Activated naive CD8-positive, alpha-beta T cell treated with anti-CD3 and anti-CD28 coated beads, Interleukin-2, amount 50 U/mL, for 16 hours (primary cell): ENCODE measurements around the gene NRXN3.
"Not testable (repeated sequence)": the region's sequence is repeated elsewhere in the genome, so short reads cannot be mapped to it uniquely, and the experiment has no call there.

ENCODE experiments used
- DNase-seq: peaks from one replicate; pipeline ENCODE4 v3.0.0-alpha.2; 2020; ENCODE audit warnings: low read depth, low spot score

The NRXN3 gene

DNA sequence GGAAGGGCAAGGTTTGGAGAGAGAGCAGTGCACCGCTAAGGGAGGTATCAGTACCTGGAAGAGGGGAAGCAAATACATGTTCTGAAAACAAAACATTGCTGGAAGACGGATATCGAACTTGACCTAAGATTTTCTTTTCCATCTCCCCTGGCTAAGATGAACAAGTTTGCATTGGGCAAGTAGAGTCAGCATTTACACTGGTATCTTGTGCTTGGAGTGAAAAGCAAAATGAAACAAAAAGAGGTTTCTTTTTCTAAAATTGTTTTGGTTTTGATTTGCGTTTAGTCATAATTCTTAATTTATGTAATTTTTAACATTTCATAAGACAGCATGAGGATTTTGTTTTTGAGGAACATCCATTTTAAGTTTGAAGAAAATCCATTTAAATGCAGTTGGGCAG lies 881.6 kb downstream of the NRXN3 start:
- no peak for DNase-seq

DNA sequence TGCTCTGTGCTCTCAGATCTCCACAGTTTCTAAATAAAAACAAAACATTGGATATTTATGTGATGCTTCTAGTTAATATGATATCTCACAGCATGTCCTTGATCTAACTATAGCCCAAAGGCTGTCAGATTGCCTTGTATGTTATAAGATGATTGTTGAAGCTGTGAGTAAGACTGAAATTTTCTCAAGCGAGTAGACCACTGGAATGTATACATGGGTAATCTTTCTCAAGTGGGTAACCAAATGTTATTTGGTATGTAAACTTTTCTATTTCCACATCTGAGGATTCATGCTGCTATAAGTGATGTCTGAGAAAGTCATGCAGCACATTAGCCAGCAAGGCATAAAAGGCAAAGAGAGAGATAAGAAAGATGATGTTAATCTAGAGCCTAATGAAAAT lies 886.7 kb downstream of the NRXN3 start:
- DNase-seq = no peak

DNA sequence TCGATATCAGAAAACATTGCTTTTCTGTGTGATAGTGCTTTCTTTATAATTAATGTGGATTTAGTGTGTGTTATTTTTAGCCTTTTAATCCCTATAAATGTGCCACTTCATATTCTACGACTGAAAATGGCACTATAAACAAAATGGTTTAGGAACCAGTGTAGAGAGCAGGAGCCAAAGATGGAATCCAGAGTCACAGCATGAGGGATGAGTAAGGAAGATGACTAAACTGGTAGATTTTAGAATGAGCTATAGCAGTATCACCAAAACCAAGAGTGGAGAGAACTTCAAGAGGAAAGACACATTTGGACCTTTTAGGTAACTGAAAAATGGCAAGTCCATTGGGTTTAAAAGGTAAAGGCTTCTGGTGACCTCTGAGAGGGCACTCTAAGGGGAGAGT lies 887.2 kb downstream of the NRXN3 start:
- no peak for DNase-seq

DNA sequence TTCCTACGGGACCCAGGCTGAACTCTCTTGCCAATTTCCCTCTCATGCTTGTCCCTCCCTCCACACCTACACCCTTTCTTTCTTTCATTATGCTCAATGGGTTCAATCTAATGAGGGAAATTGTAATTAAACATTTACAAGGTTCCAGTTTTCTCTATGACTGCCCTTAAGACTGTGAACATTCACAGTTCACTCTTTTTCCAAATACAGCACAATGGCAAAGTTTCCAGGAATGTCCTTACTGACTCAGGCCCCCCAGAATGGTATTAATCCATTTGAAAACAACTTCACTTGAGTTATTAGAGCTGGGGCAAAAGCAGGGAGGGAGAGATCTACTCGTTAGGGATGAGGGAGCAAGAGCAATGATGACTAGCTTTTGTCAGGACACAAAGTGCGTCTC lies 892.1 kb downstream of the NRXN3 start:
- DNase-seq = no peak

DNA sequence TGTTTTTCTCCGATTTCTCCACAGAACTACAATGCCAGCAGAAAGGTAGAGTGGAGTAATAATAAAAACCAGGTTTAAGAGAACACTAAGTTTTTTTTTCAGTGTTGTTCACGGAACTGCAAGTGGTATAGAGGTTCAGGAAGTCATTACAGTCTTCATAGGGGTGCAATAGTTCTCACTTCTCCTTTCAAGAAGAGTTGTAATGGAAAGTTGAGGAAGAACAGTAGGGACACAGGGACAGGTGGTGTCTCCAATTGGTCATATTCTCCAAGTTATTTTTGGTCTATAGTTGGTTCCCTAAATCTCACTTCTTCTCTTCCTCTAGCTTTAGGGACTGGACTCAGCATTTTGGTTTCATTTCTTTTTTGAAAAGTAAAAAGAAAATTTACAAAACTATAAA lies 894.0 kb downstream of the NRXN3 start:
- DNase-seq = no peak

DNA sequence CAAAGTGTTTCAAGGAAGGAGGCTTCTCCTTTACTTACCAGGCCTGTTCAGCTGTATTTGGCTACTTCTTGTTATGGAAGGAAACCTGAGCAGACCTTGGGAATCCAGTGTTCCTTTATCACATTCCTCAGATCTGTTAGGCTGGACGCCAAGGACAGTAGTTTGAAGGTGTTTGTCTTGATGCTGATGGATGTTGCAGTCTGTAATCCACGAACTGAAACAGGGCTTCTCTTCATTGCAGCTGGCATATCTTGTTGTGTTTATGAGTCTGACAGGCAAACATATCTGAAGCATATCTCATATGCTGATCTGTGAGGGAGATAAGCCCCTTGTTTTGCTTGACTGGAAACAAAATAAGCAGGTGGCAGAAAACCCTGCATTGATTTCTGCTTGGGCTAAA lies 904.3 kb downstream of the NRXN3 start:
- no peak for DNase-seq

DNA sequence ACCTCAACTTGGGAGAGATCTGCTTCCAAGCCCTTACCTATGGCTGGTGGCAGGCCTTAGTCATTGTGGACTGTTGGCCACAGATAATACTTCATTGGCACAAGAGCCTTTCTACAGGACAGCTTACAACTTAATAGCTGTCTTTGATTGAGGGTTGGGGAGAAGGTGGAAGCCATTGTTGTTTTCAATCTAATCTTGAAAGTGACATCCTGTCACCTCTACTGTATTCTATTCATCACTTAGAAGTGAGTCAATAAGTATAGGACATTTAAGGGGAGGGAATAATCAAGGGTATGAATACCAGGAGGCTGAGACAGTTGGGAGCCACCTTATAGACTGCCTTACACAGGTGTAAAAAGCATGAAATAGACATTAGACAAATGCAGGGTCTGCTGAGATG lies 906.3 kb downstream of the NRXN3 start:
- no peak for DNase-seq

DNA sequence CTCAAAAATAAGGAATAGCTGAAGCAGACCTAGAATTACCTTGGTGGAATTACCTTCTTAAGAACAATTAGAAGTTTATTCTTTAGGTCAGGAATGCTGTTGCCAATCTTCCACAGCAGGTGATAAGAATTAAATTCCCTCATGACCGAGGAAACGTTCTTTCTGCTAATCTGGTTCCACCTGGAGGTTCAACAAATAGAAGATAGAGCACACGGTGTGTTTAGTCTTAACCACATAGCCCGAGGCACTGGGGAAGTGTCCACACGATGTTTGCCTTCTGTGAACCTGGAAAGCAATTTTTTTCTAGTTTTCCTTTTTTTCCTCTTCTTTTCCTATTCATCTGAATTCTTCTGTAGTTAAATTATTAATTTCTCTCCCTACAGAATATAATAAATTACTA lies 906.9 kb downstream of the NRXN3 start:
- DNase-seq = no peak

DNA sequence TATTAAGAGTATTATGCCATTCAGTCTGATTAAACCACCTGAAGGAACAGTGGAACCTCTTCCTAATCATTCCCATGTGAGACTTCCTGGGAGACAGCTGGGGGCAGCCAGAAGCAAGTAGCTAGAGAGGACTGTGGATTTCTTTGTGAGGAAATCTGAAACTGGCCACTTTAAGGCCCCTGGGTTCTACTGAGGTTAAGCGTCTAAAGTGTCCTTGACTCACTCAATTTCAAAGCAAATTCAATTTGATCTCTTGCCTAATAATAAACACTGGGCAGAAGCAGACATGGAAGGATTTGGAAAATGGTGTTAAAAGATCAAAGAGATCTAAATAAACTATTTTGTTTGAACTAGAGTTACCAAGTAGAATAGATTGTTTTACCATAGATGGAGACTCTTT lies 909.9 kb downstream of the NRXN3 start:
- DNase-seq = no peak

DNA sequence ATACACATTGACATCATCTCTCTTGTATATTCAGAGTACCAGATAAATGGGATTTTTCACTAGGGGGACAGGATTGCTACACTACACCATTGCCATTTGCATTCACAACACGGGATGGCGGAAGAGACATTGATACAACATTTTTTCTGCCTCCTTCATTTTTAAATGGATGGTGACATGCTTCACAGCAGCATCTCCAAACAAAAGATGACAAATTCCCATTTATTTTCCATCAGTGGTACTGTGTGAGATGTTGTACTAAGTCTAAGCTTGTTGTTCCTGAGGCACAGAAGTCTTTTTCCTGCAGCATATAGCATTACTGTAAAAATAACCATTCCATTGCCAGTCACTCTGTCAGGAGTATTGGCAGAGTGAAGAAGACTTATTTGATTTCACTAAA lies 912.7 kb downstream of the NRXN3 start:
- no peak for DNase-seq

DNA sequence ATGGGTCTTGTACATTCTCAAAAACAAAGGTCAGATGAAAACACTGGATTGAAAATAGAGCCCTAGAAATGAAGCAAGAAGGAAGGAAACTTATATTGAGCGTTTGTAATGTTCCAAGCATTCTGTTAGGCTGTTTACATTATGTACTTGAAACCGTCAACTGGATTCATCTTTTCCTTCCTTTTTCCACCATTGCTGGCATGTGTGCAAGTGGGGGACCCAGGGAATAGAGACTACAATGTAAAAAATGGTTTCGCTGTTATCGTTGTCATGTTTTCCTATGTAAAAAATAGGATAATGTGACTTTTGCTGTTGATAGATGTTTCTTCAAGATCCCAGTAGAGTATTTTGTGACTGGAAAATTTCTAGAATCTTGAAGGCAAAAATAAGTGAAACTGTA lies 913.2 kb downstream of the NRXN3 start:
- DNase-seq = no peak

DNA sequence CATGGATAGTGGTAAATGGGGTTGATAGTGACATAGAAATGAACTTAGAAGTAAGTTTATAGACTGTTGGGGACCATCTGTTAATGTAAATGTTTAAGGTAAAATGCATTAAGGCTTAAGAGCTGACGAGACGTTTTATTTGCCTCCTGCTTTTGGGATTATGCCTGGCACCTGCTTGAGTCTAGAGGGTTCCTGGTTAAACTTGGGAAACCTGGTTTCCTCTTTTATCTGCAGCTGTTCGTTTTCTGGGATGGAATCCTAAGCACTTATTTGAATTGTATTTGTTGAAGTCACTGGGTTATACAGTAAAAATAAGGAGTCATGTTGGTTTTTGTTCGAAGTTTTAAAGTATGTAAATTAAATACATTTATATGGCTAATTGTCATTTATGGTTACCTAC lies 914.7 kb downstream of the NRXN3 start:
- DNase-seq = no peak

DNA sequence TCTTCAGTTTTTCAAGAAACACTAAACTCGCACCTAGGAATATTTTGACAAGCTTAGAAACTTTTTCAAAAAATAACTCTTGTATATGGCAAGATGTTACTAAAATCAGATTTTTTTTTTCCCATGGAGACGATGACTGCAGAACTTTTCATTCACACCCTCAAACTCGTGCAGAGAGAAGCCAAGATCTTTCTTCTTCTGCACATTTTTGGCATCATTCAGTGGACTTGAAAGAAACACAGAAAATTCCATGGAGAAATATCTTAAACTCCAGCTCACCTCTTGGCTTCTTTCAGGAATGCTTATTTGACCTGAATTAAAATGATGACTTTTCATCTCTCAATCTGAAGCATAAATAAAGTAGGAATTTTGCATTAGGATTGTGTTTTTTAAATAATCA lies 919.4 kb downstream of the NRXN3 start:
- DNase-seq = no peak

DNA sequence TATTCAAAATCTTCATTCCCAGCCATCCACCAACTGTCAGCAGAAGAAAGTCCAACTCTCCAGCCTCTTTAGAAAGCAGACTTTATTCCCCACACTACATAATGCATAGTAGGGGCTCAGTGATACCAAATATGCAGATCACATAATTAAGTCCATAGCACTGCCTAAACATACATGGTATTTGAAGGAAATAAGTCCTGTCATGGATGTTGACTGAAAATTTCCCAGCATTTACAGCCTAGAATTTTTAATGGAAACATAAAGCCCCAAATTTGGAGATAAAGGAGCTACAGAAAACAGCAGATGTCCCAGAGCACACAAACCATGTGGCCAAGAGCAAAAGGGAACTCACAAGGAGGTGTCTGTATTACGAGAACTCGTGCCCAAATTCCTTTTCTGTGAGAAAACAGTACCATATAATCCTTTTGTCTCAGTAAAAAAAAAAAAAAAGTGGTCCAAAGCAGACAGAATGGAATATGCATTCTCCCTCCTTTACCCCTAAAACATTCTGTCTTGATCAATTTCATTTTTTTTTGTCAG lies 920.5 kb downstream of the NRXN3 start:
- no peak for DNase-seq

DNA sequence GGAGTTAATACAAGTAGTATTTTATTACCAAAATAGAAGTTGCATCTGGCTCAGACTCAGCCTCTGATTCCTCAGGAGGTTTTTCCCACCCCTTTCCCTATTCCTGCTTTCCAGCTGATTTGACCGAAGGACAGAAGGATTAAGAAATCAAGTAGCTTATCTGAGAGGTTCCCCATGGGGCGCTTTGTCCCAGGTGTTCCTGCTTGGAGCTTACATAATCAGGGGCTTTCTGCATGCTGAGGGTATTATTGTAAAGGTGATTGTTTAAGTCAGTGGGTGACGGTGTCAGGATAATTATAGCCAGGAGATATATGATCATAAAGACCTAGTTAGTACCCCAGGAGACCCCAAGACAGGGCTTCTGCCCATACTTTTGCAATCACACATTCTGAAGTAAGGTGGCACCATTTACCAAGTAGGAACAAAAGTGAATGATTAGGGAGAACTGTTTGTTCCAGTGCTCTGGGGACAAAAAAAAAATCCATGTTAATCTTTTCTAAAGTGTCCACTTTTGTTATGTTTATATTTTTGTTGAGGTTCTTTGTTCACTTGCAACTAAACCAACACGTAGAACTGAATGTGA lies 921.3 kb downstream of the NRXN3 start:
- DNase-seq = no peak

DNA sequence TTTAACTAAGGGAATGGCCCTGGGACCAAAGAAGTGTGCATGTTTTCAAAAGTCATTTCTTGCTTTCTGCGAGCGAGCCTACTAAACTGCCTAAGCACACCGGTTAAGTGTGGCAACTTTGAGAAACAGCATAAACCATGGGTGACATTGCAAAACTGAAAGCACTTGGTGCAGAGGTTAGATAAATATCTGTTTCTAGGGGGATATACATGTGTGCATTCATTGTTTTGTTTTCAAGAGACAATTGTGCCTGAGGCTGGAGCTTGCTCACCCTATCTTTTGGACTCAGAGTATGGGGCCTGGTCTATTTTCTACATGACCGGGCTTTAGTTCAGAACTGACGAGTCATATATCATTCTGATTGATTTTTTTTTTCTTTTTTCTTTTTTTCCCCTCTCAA lies 923.4 kb downstream of the NRXN3 start:
- no peak for DNase-seq

DNA sequence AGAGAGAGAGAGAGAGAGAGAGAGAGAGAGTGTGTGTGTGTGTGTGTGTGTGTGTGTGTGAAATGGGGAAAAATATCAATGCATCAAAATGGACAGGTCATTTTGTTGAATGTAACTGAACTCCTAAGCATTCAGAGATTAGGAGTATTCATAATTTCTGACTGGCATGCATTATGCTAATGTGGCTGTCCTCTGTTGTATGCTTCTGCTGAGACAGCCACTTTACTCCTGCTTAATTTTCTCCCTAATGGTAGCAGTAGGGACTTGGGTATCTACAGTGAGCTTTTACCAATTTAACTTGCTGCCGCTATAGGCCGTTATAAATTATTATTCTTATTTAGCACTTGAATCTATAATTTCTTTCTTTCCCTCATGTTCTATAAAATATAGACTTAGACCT lies 924.8 kb downstream of the NRXN3 start:
- no peak for DNase-seq

DNA sequence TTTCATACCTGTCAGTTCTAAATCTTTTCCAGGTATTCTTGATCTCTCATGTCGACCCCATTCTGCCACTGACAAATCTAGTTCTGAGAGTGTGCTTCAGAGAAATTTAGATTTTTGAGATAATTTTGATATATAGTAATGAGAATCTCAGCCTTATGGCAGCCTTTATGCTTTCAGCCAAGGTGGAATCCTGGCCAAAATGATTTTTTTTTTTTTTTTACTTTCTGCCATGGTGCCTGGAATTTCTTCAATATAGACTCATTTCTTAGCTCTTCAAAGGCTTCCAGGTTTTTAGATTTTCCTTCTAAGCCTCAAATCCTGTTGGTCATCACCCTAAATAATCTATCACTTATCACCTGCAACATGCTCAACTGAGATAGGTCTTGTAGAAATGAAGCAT lies 926.6 kb downstream of the NRXN3 start:
- DNase-seq = no peak

DNA sequence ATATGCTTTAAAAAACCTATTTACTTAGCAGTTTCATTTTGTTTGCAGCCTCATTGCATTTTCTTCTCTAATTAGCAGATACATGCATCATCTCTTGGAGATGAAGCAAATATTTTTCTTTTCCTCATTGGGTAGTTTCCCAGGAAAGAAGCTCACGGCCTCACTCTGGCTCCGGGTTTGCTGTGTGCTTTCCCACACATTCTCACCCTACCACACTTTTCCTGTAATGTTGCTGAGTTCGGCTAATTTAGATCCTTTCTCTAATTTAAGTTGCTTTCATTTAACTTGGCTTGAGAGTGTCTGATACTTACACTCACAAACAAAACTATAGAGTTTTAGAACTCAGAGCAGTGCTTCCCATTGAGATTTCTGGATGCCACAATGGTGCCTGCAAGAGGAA lies 928.2 kb downstream of the NRXN3 start:
- DNase-seq = no peak

DNA sequence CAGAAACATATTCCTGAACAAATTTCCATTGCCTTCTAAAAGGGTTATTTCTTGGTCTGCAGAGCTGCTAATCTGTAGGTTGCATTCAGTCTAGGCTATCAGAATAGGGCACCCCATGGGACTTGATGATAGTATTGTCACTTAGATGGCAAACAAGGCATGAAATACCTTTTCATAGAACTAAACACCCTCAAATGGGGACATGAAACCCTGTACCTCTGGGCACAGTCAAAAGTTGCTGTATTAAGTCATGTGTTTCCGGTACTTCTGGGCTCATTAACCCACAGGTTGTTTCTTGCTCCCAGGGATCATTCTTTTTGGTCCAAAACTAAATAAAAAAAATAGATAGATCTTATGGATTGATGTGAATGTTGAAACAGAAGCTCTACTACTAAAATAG lies 930.4 kb downstream of the NRXN3 start:
- no peak for DNase-seq

DNA sequence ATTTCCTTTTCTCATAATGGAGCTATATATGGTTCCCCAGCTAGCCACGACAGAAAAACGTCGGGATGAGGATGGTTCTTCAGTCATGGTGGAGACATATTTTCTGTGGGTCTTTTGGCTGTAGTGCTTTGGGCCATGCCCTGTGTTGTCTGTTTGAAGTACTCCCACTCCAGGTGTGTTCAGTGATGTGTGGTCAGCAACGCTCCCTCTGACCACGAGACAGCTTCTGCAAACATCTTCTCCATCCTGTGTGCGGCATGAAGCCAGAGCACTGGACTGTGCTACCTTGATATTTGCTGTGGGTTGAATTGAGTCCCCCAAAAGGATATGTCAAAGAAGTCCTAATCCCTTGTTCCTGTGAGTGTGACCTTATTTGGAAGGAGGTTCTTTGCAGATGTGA lies 931.2 kb downstream of the NRXN3 start:
- DNase-seq = no peak

DNA sequence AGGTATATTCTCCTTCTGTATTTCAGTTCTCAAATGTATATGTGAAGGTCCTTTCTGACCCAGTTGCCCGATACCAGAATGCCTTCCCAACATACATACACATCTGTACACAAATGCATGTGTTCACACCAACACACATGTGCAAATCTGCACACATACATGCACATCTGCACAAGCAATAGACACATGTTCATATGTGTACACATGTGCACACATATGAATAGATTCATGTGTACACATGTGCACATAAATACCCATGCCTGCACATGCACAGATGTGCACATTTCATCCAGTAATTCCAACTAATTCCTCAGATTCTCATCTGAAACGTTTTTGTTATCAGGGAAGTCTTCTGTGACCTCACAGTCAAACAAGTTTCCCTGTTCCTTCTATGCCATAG lies 933.6 kb downstream of the NRXN3 start:
- DNase-seq = no peak

DNA sequence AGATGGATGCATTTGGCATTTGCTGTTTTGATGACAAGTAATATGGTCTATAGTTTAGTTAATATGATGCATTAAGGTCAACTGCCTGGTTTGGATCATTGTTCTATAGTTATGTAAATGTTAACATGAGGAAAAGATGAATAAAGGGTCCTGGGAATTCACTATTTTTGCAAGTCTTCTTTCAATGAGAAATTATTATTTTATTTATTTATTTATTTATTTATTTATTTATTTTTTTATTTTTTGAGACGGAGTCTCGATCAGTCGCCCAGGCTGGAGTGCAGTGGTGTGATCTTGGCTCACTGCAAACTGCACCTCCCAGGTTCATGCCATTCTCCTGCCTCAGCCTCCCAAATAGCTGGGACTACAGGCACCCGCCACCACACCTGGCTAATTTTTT lies 940.4 kb downstream of the NRXN3 start:
- DNase-seq = not testable (repeated sequence)

DNA sequence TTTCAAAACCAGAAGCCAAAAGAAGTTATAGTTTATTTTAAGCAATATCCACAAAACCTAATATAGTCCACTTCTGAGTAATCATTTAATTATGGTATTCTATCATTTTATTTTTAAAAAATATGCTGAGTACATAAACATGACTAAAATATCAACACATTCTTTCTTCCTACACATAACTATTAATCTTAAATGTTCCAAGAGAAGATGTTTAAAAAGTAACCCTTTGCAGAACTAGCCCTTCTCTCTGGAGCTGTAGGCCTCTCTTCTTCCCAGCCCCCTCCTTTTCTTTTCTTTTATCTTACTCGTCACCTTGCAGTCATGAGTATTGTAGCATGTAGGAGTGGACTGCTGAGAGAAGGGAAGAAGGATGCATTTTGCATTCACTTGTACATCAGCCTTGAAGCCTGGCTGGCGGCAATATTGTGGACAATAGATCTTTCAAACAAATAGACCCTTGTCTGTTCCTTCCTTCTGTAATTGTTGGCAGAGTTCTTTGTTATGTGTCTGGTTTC lies 941.9 kb downstream of the NRXN3 start:
- DNase-seq = no peak
